Panc1 (cell line): Measurements from ENCODE around the gene NRROS. TPM values are rescaled to one million over a fixed set of nuclear protein-coding genes. Genes with fewer than 3 reads are reported as not detected.

Source experiments
- ATAC-seq: fragments of 200-7000 bp; cut with Tn5 transposase; 2 replicates; pipeline ENCODE4 v1.9.1; 2020; ENCODE audit warnings: mild to moderate bottlenecking, moderate library complexity
- Bru-seq: library from RNA; stranded (reverse); fragments of 400-500 nt; gene quantifications from one replicate; lab custom pipeline; 2021; lab: Mats Ljungman, UMichigan
- BruChase-seq, 2 experiments: library from RNA; stranded (reverse); fragments of 400-500 nt; gene quantifications; one replicate each; lab custom pipeline; 2021; lab: Mats Ljungman, UMichigan
- BruUV-seq: library from RNA; stranded (reverse); fragments of 400-500 nt; replicated peaks from 2 replicates; lab custom pipeline; 2021; lab: Mats Ljungman, UMichigan
- CTCF ChIA-PET: fragments of 300-600 bp; sonication (Branson Sonifier 250); formaldehyde crosslinking; loops from one replicate; lab custom pipeline; 2022; ENCODE audit warnings: antibody characterized with exemption; lab: Charles Lee
- POLR2A ChIA-PET: fragments of 300-600 bp; sonication (Branson Sonifier 250); formaldehyde crosslinking; loops from one replicate; lab custom pipeline; 2022; ENCODE audit warnings: antibody characterized with exemption; lab: Charles Lee
- DNase-seq: peaks from one replicate; pipeline ENCODE4 v3.0.0-alpha.2; 2010; ENCODE audit warnings: low read depth, low spot score
- H3K27ac ChIP-seq: 2 replicates; pipeline ENCODE4 v1.5.1; 2011; ENCODE audit warnings: mild to moderate bottlenecking, low read length, inconsistent platforms
- H3K27me3 ChIP-seq: fragments of 200-500 bp; sonication (Bioruptor generic); 2 replicates; pipeline ENCODE4 v1.6.0; 2014; ENCODE audit warnings: low read length, inconsistent platforms; ENCODE audit not compliant: control insufficient read depth, insufficient read depth
- H3K36me3 ChIP-seq: fragments of 200-500 bp; sonication (Bioruptor generic); 2 replicates; pipeline ENCODE4 v1.5.1; 2014; ENCODE audit warnings: inconsistent platforms, mild to moderate bottlenecking, low read length, moderate library complexity; ENCODE audit not compliant: control insufficient read depth, insufficient read depth
- H3K4me1 ChIP-seq: 2 replicates; pipeline ENCODE4 v1.5.1; 2011; ENCODE audit warnings: inconsistent platforms, mild to moderate bottlenecking, low read length, moderate library complexity; ENCODE audit not compliant: control insufficient read depth, insufficient read depth
- H3K4me3 ChIP-seq, 2 experiments: 2 replicates each; pipeline ENCODE4 v1.5.1; 2011 to 2012; ENCODE audit warnings: low read depth in 2 of 2, low read length in 2 of 2, mild to moderate bottlenecking in 2 of 2, inconsistent platforms in 1 of 2, moderate library complexity in 1 of 2
- H3K9me3 ChIP-seq: fragments of 200-500 bp; sonication (Bioruptor generic); 2 replicates; pipeline ENCODE4 v1.5.1; 2014; ENCODE audit warnings: low read depth, mild to moderate bottlenecking, inconsistent platforms, low read length, moderate library complexity; ENCODE audit not compliant: control insufficient read depth, insufficient read depth
- CTCF ChIP-seq: fragments of 450-650 bp; IDR thresholded peaks from 2 replicates; pipeline ENCODE4 v1.5.1; 2017; ENCODE audit warnings: mild to moderate bottlenecking
- POLR2AphosphoS5 ChIP-seq: IDR thresholded peaks from 2 replicates; pipeline ENCODE4 v1.6.1; 2012; ENCODE audit warnings: mild to moderate bottlenecking, low read depth, low read length, moderate library complexity
- REST ChIP-seq, 2 experiments: IDR thresholded peaks; 2 replicates each; pipeline ENCODE4 v1.6.1; 2011 to 2012; ENCODE audit warnings: low read depth in 2 of 2, control low read depth in 1 of 2, low read length in 1 of 2, mild to moderate bottlenecking in 1 of 2, moderate library complexity in 1 of 2; ENCODE audit not compliant: insufficient read depth in 1 of 2
- SIN3A ChIP-seq: IDR thresholded peaks from 2 replicates; pipeline ENCODE4 v1.6.1; 2012; ENCODE audit warnings: low read depth, mild to moderate bottlenecking, low read length, moderate library complexity, borderline replicate concordance; ENCODE audit not compliant: insufficient read depth
- TCF7L2 ChIP-seq: IDR thresholded peaks from 2 replicates; pipeline ENCODE4 v1.6.1; 2011; ENCODE audit warnings: mild to moderate bottlenecking, low read depth, low read length, inconsistent platforms
- in situ Hi-C: cut with HindIII; loops from 2 replicates; pipeline ENCODE4 v1.10.0; 2016; ENCODE audit warnings: low sequenced_read_pairs, low pct_unique_long_range_greater_than_20kb
- intact Hi-C: fragments of 100-400 bp; cut with micrococcal nuclease; formaldehyde crosslinking; loops from one replicate; pipeline ENCODE4 v1.10.0; 2022; ENCODE audit not compliant: unreplicated experiment
- long read RNA-seq: library from polyadenylated mRNA; unstranded; transcript quantifications from one replicate; pipeline ENCODE4 v2.0.0, GENCODE V29; 2021; ENCODE audit not compliant: unreplicated experiment
- polyA plus RNA-seq: library from polyadenylated mRNA; unstranded; fragments of >200 nt; gene quantifications from one replicate; pipeline ENCODE4 v1.2.1, GENCODE V29; 2012; ENCODE audit warnings: missing spikeins; ENCODE audit not compliant: insufficient read length
- total RNA-seq: library from RNA; stranded (reverse); gene quantifications from one replicate; pipeline ENCODE4 v1.2.1, GENCODE V29; 2021; ENCODE audit not compliant: unreplicated experiment

The NRROS gene
- total RNA-seq (8.8 TPM), Bru-seq, nascent RNA (percentile 54 among the genes with signal in this experiment), BruChase-seq, experiment 1, labeled RNA remaining after a 2-hour chase (percentile 50 among the genes with signal in this experiment), BruChase-seq, experiment 2, labeled RNA remaining after a 6-hour chase (percentile 47 among the genes with signal in this experiment)
- polyA plus RNA-seq: 9.9 TPM
- long read RNA-seq, partial matches to known transcripts: 0 of 2 reads
- long read RNA-seq, other reads (novel, unspliced or antisense): 2 of 2 reads

- no TSS peak for BruUV-seq
- intact Hi-C loops: no loop called here
- H3K4me1 ChIP-seq: peaks cover 23% of the 10 kb centered on the region
Observed at GRCh38 chr3:196639483-196640296, at the start of gene NRROS. Gene NRROS (plus strand): TSS chr3:196639694. CDS start chr3:196654540, 14,846 bp downstream.

GRCh38 chr3:196590279-196590678, 49.2 kb upstream of the NRROS start:
- BruUV-seq: no TSS peak
- ATAC-seq (peak; percentile 48; the same call in 1 of the 2 replicates), DNase-seq (no peak)
- in situ Hi-C loops (no loop called here), intact Hi-C loops (no loop called here)
- Histone ChIP-seq H3K36me3 (peaks cover 3% of the 10 kb centered on the region; the same call in 1 of the 2 replicates), H3K27me3 (no peaks in the 10 kb centered on the region), H3K4me3 (no peak overlapping the region), H3K27ac (no peak overlapping the region), H3K4me1 (no peaks in the 10 kb centered on the region), H3K9me3 (no peaks in the 10 kb centered on the region)
- CTCF ChIA-PET: interaction anchor here (0.5 kb wide), 1 partner anchor 335 kb away, joined by 3 read pairs; no protein-coding TSS in a partner anchor
- POLR2A ChIA-PET: interaction anchor here (0.7 to 0.9 kb wide), 2 partner anchors 9 to 60 kb away, joined by 3 read pairs; no protein-coding TSS in a partner anchor
- TF ChIP-seq TCF7L2: no peak
- no peak for TF ChIP-seq POLR2AphosphoS5
- no peak for TF ChIP-seq CTCF
- TF ChIP-seq REST (IDR thresholded peaks at IDR 0.05; ENCODE audit: insufficient read depth in 1 of 2, low read depth in 2 of 2, low read length in 1 of 2): no peak
- TF ChIP-seq SIN3A: no peak

More at GRCh38 chr3:196639483-196640296, at the start of gene NRROS:
- ATAC-seq (peak; percentile 81), DNase-seq (no peak)
- Histone ChIP-seq H3K4me3 (peak within 1 kb of the TSS; percentile 51 to 59), H3K27ac (peak within 1 kb of the TSS; percentile 82), H3K36me3 (no peaks in the 10 kb centered on the region), H3K9me3 (no peaks in the 10 kb centered on the region), H3K27me3 (no peaks in the 10 kb centered on the region)
- ChIA-PET POLR2A (no interaction called here), CTCF (no interaction called here)
- 0 out of 2 replicates have a peak, but pooled peaks have one; percentile 28 for TF ChIP-seq POLR2AphosphoS5
- TF ChIP-seq CTCF: no peak
- in situ Hi-C loops: no loop called here
